WTC11 (cell line): ENCODE measurements around the gene ZFAND3. TPM values are rescaled to one million over a fixed set of nuclear protein-coding genes. Genes with fewer than 3 reads are reported as not detected.

Source experiments
- ATAC-seq: fragments of 200-7000 bp; cut with Tn5 transposase; 2 replicates; pipeline ENCODE4 v1.10.0; 2021; ENCODE audit warnings: mild to moderate bottlenecking, moderate library complexity
- CTCF ChIA-PET: fragments of 300-600 bp; sonication (Branson Sonifier 250); formaldehyde crosslinking; loops from one replicate; lab custom pipeline; 2021; ENCODE audit warnings: antibody characterized with exemption; lab: Charles Lee
- POLR2A ChIA-PET: fragments of 350-600 bp; sonication (Branson Sonifier 250); formaldehyde crosslinking; loops from one replicate; lab custom pipeline; 2021; ENCODE audit warnings: antibody characterized with exemption; lab: Charles Lee
- DNase-seq: peaks from one replicate; pipeline ENCODE4 v3.0.0; 2021; ENCODE audit warnings: low spot score
- H3K27ac Mint-ChIP-seq: 2 replicates; pipeline ENCODE4 v1.8.0; 2021; ENCODE audit warnings: mixed read lengths
- H3K27me3 Mint-ChIP-seq: 2 replicates; pipeline ENCODE4 v1.8.0; 2021; ENCODE audit warnings: low read depth, mild to moderate bottlenecking, moderate library complexity, mixed read lengths
- H3K36me3 Mint-ChIP-seq: 2 replicates; pipeline ENCODE4 v1.8.0; 2021; ENCODE audit warnings: mixed read lengths
- H3K4me1 Mint-ChIP-seq: 2 replicates; pipeline ENCODE4 v1.8.0; 2022; ENCODE audit warnings: mixed read lengths
- H3K4me3 Mint-ChIP-seq: 2 replicates; pipeline ENCODE4 v1.8.0; 2021; ENCODE audit warnings: mild to moderate bottlenecking, moderate library complexity, mixed read lengths
- H3K9me3 Mint-ChIP-seq: 2 replicates; pipeline ENCODE4 v1.8.0; 2021; ENCODE audit warnings: mixed read lengths
- AR ChIP-seq: fragments of 250-450 bp; sonication (Bioruptor Pico); IDR thresholded peaks from 2 replicates; pipeline ENCODE4 v1.9.0; 2021; ENCODE audit warnings: mild to moderate bottlenecking
- E2F1 ChIP-seq: sonication (generic); formaldehyde crosslinking; IDR thresholded peaks from 2 replicates; pipeline ENCODE4 v1.8.0; 2022; ENCODE audit warnings: mild to moderate bottlenecking, missing genetic modification reagents
- ETV6 ChIP-seq: sonication (generic); formaldehyde crosslinking; IDR thresholded peaks from 2 replicates; pipeline ENCODE4 v1.8.1; 2022; ENCODE audit warnings: mild to moderate bottlenecking, missing genetic modification reagents
- GRHL2 ChIP-seq: fragments of 250-450 bp; sonication (Bioruptor Pico); IDR thresholded peaks from 2 replicates; pipeline ENCODE4 v1.8.0; 2022; ENCODE audit warnings: mild to moderate bottlenecking, moderate library complexity; ENCODE audit not compliant: insufficient replicate concordance, severe bottlenecking
- GTF2I ChIP-seq: fragments of 250-450 bp; sonication (Bioruptor Pico); conservative IDR thresholded peaks from 2 replicates; pipeline ENCODE4 v1.4.0; 2021; ENCODE audit warnings: mild to moderate bottlenecking
- JAZF1 ChIP-seq: fragments of 250-450 bp; sonication (Bioruptor Pico); IDR thresholded peaks from 2 replicates; pipeline ENCODE4 v1.9.0; 2021; ENCODE audit warnings: moderate library complexity, mild to moderate bottlenecking, inconsistent platforms
- JUN ChIP-seq: sonication (generic); formaldehyde crosslinking; IDR thresholded peaks from 2 replicates; pipeline ENCODE4 v1.8.0; 2023; ENCODE audit warnings: mild to moderate bottlenecking, missing genetic modification reagents
- KAT7 ChIP-seq: sonication (generic); formaldehyde crosslinking; IDR thresholded peaks from 2 replicates; pipeline ENCODE4 v1.8.1; 2023; ENCODE audit warnings: missing genetic modification reagents, mild to moderate bottlenecking, borderline replicate concordance
- MAX ChIP-seq: sonication (generic); formaldehyde crosslinking; IDR thresholded peaks from 2 replicates; pipeline ENCODE4 v1.8.0; 2022; ENCODE audit warnings: mild to moderate bottlenecking, missing genetic modification reagents
- NFYB ChIP-seq: sonication (generic); formaldehyde crosslinking; conservative IDR thresholded peaks from 2 replicates; pipeline ENCODE4 v1.8.0; 2022; ENCODE audit warnings: low read depth, missing genetic modification reagents
- NR3C1 ChIP-seq: sonication (generic); formaldehyde crosslinking; conservative IDR thresholded peaks from 2 replicates; pipeline ENCODE4 v1.8.1; 2023; ENCODE audit warnings: low read depth, mild to moderate bottlenecking, missing genetic modification reagents
- TP53 ChIP-seq: sonication (generic); formaldehyde crosslinking; IDR thresholded peaks from 2 replicates; pipeline ENCODE4 v1.8.1; 2023; ENCODE audit warnings: mild to moderate bottlenecking, missing genetic modification reagents
- USF2 ChIP-seq: sonication (generic); formaldehyde crosslinking; IDR thresholded peaks from 2 replicates; pipeline ENCODE4 v1.8.1; 2023; ENCODE audit warnings: mild to moderate bottlenecking, missing genetic modification reagents, moderate library complexity
- ZNF263 ChIP-seq: sonication (generic); formaldehyde crosslinking; IDR thresholded peaks from 2 replicates; pipeline ENCODE4 v1.8.1; 2022; ENCODE audit warnings: low read depth, mild to moderate bottlenecking, moderate library complexity, missing genetic modification reagents
- ZNF416 ChIP-seq: fragments of 250-450 bp; sonication (Bioruptor Pico); IDR thresholded peaks from 2 replicates; pipeline ENCODE4 v1.9.0; 2021; ENCODE audit warnings: mild to moderate bottlenecking, inconsistent platforms
- ZNF532 ChIP-seq: fragments of 250-450 bp; sonication (Bioruptor Pico); IDR thresholded peaks from 2 replicates; pipeline ENCODE4 v1.9.0; 2021; ENCODE audit warnings: mild to moderate bottlenecking, borderline replicate concordance
- total RNA-seq: library from RNA; stranded (reverse); gene quantifications from 3 replicates; pipeline ENCODE4 v1.2.3, GENCODE V29; 2021
- TF ChIP-seq, protein P1 (sequence below): sonication (generic); formaldehyde crosslinking; IDR thresholded peaks from 2 replicates; pipeline ENCODE4 v1.8.0; 2023; ENCODE audit warnings: missing genetic modification reagents, mild to moderate bottlenecking, borderline replicate concordance
- TF ChIP-seq, protein P2 (sequence below): sonication (generic); formaldehyde crosslinking; conservative IDR thresholded peaks from 2 replicates; pipeline ENCODE4 v1.8.1; 2023; ENCODE audit warnings: mild to moderate bottlenecking, low read depth, missing genetic modification reagents, moderate library complexity

The ZFAND3 gene
- total RNA-seq, 1 experiment from 2014 or later = 50.3 TPM

DNA sequence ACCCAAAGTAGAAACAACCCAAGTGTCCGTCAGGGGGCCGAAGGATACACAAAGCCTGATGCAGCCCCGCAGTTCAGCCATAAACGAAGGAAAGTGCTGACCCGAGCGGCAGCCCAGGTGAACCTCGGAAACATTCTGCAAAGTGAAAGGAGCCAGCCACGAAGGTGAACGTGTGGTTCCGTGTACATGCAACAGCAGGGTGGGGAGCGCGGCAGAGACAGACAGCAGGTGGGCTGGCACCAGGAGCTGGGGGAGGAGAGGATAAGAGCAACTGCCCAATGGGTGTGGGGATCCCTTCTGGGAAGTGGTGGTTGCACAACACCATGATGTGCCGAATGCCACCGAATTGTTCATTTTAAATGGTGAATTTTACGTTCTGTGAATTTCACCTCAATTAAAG lies 341.8 kb downstream of the ZFAND3 start:
- ATAC-seq (no peak), DNase-seq (no peak)
- CTCF ChIA-PET = no interaction called here
- TF ChIP-seq GTF2I (no peak), JAZF1 (no peak), E2F1 (CRISPR knock-in tag) (no peak), ETV6 (CRISPR knock-in tag) (no peak), ZNF416 (CRISPR knock-in tag) (no peak), TP53 (no peak), NR3C1 (no peak), ZNF263 (CRISPR knock-in tag) (no peak), ZNF532 (no peak), JUN (CRISPR knock-in tag) (no peak), MAX (CRISPR knock-in tag) (no peak), AR (CRISPR knock-in tag) (no peak), NFYB (CRISPR knock-in tag) (no peak), GRHL2 (no peak), USF2 (CRISPR knock-in tag) (no peak), KAT7 (no peak)
- TF ChIP-seq, protein P1, sequence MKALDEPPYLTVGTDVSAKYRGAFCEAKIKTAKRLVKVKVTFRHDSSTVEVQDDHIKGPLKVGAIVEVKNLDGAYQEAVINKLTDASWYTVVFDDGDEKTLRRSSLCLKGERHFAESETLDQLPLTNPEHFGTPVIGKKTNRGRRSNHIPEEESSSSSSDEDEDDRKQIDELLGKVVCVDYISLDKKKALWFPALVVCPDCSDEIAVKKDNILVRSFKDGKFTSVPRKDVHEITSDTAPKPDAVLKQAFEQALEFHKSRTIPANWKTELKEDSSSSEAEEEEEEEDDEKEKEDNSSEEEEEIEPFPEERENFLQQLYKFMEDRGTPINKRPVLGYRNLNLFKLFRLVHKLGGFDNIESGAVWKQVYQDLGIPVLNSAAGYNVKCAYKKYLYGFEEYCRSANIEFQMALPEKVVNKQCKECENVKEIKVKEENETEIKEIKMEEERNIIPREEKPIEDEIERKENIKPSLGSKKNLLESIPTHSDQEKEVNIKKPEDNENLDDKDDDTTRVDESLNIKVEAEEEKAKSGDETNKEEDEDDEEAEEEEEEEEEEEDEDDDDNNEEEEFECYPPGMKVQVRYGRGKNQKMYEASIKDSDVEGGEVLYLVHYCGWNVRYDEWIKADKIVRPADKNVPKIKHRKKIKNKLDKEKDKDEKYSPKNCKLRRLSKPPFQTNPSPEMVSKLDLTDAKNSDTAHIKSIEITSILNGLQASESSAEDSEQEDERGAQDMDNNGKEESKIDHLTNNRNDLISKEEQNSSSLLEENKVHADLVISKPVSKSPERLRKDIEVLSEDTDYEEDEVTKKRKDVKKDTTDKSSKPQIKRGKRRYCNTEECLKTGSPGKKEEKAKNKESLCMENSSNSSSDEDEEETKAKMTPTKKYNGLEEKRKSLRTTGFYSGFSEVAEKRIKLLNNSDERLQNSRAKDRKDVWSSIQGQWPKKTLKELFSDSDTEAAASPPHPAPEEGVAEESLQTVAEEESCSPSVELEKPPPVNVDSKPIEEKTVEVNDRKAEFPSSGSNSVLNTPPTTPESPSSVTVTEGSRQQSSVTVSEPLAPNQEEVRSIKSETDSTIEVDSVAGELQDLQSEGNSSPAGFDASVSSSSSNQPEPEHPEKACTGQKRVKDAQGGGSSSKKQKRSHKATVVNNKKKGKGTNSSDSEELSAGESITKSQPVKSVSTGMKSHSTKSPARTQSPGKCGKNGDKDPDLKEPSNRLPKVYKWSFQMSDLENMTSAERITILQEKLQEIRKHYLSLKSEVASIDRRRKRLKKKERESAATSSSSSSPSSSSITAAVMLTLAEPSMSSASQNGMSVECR (CRISPR knock-in tag) = no peak
- TF ChIP-seq, protein P2, sequence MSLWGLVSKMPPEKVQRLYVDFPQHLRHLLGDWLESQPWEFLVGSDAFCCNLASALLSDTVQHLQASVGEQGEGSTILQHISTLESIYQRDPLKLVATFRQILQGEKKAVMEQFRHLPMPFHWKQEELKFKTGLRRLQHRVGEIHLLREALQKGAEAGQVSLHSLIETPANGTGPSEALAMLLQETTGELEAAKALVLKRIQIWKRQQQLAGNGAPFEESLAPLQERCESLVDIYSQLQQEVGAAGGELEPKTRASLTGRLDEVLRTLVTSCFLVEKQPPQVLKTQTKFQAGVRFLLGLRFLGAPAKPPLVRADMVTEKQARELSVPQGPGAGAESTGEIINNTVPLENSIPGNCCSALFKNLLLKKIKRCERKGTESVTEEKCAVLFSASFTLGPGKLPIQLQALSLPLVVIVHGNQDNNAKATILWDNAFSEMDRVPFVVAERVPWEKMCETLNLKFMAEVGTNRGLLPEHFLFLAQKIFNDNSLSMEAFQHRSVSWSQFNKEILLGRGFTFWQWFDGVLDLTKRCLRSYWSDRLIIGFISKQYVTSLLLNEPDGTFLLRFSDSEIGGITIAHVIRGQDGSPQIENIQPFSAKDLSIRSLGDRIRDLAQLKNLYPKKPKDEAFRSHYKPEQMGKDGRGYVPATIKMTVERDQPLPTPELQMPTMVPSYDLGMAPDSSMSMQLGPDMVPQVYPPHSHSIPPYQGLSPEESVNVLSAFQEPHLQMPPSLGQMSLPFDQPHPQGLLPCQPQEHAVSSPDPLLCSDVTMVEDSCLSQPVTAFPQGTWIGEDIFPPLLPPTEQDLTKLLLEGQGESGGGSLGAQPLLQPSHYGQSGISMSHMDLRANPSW = no peak
- TF ChIP-seq, all 79 proteins: peak for 0
- Mint-ChIP-seq H3K4me3 (no peak overlapping the region), H3K27me3 (no peaks in the 10 kb centered on the region), H3K27ac (peak overlapping the region; percentile 78), H3K36me3 (no peaks in the 10 kb centered on the region), H3K4me1 (peaks cover 3% of the 10 kb centered on the region; the same call in 1 of the 2 replicates), H3K9me3 (no peaks in the 10 kb centered on the region)
- POLR2A ChIA-PET = no interaction called here
